ENCODE data around the gene ZNF581.

ZNF581 gene

GRCh38 chr19:55684946-55685681, 41.7 kb downstream of the ZNF581 start:
- no peak for DNase-seq

- no peak for DNase-seq
Measured at GRCh38 chr19:55685776-55686175, 42.3 kb downstream of the ZNF581 start.

GRCh38 chr19:55686311-55687050, 43.0 kb downstream of the ZNF581 start:
- no peak for DNase-seq

DNA sequence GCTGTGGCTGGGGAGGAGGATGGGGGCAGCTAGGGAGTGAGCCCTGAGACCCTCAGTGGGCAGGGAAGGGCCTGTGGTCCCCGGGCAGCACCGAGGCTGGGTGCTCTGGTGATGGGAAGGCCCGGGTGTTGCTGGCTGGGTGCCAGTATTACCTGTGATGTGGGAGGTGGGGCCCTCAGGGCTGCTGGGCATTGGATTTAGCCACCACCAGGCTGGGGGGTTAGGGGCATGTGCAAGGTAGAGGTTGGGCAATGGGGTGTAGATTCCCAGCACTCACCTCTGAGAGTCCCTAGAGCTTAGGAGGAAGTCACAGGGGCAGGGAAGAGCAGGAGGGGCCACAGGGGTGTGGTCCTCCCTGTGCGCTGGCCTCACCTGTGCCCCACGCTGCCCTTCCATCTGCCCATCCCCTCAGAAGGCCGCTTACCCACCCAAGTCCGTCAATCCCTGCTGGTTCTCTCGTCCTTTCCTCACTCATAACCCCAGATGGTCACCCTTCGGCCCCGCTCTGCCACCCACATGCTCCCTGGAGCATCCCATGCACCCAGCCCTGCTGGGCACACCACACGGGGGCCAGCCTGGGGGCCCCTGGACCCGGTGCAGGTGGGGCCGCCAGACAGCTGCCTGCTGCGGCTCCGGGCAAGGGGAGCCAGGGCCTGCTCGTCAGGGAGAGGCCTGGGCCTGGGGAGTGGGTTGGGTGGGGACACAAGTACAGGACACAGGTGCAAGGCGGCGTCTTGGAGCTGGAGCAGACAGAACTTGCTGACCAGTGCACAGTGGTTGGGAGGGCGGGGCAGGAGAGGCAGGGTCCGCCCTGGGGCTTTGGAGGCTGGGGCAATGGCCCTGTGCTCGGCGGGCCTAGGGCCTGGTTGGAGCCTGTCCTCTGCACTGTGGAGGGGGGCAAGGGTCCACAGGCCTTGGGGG, 44.1 kb downstream of the ZNF581 start:
- DNase-seq = no peak

- no peak for DNase-seq
Measured at GRCh38 chr19:55688422-55689218, 45.2 kb downstream of the ZNF581 start.

GRCh38 chr19:55689411-55690108, 46.1 kb downstream of the ZNF581 start:
- no peak for DNase-seq

GRCh38 chr19:55690109-55690768, 46.8 kb downstream of the ZNF581 start:
- no peak for DNase-seq

GRCh38 chr19:55690769-55691545, 47.5 kb downstream of the ZNF581 start:
- no peak for DNase-seq

DNA sequence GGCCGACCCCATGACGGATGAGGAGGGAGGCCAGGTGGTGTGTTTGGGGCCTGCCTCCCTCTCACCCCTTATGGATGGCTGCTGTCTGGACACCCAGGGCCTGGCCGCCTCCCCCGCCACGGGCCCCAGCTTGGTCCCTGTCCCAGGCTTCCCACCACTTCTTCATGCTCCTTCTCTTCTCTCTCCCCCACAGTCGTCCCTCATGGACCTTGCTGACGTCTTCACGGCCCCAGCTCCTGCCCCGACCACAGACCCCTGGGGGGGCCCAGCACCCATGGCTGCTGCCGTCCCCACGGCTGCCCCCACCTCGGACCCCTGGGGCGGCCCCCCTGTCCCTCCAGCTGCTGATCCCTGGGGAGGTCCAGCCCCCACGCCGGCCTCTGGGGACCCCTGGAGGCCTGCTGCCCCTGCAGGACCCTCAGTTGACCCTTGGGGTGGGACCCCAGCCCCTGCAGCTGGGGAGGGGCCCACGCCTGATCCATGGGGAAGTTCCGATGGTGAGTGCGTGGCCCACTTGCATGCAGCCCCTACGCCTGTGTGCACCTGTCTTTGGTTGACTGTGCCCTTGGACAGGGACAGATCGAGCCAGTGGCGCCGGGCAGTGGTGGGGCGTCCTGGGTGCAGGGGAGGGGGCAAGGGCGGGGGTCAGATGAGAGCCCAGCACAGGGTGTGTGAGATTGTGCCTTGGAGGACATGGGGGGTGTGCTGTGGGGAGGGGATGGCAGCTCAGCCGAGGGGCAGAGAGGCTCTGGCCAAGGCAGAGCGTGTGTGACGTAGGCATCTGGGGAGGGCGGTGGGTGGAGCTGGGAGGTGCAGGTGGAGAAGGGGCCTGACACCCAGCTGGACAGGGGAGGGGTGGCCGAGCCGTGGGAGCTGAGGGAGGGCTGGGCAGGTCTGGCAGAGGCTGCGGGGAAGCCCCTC, 48.4 kb downstream of the ZNF581 start:
- DNase-seq = no peak

- no peak for DNase-seq
Measured at GRCh38 chr19:55692681-55693081, 49.2 kb downstream of the ZNF581 start.

DNA sequence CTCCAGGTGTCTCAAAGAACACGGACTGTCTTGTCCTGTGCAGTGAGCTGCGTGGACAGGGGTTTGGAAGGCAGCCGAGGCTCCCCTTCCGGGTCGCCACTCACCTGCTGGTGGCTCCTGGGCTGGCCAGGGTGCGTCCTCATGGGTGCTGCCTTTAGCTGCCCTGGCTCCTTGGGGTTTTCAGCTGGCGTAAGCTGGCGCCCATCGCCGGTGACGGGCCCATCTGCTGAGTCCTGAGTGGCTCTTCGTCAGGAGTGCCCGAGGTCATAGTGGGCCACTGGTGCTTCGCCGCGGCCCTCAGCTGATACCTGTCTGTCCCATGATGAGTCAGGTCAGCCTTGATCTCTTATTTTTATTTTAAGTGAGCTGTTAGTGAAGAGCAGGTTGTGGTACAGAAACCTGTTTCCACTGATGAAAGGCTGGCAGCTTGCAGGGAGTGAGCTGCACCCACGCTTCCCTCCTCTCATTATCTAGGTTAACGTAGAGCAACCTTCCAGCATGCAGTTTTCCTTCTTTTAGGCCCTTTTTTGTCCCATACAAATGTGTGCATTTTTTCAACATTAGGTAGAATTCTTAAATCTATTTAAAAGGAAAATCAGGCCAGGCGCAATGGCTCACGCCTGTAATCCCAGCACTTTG, 50.0 kb downstream of the ZNF581 start:
- DNase-seq = no peak

DNA sequence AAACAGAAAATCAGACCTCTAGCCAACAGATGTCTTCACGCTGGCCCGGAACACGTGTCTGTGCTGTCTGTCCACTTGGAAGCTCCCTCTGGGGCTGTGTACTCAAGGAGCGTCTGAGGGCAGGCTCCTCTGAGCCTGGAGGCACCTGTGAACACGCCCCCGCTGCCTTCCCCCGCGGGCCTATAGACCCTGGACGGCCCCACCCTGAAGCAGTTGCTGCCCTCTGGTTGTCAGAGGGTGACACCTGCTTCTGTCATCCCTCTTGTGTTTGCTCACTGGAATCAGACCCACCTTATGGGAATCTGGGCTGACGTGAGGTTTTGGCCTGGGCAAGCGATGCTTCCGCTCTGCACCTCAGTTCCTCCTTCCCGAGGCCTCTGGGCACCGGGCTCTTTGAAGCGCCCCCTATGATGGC, 50.8 kb downstream of the ZNF581 start:
- no peak for DNase-seq

DNA sequence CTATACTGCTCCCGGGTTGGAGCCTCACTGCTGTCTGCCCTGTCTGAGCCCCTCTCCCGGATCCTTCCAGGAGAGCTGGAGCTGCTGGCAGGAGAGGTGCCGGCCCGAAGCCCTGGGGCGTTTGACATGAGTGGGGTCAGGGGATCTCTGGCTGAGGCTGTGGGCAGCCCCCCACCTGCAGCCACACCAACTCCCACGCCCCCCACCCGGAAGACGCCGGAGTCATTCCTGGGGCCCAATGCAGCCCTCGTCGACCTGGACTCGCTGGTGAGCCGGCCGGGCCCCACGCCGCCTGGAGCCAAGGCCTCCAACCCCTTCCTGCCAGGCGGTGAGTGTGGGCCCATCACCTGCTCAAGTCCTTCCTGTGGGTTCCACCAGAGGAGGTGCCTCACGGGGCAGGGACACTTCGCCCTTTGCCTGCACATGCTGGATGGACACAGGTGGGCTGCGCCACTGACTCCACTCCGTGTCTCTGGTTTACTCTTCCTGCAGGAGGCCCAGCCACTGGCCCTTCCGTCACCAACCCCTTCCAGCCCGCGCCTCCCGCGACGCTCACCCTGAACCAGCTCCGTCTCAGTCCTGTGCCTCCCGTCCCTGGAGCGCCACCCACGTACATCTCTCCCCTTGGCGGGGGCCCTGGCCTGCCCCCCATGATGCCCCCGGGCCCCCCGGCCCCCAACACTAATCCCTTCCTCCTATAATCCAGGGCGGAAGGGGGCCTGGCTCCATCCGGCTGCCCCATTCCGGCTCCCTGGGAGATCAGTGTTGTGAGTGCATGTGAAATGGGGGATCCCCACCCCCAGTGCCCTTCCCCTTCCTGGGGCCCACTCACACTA, 51.4 kb downstream of the ZNF581 start:
- no peak for DNase-seq
